ENCODE data around the gene BCL2L13. TPM values are rescaled to one million over a fixed set of nuclear protein-coding genes. Genes with fewer than 3 reads are reported as not detected.

BCL2L13 gene, protein sequence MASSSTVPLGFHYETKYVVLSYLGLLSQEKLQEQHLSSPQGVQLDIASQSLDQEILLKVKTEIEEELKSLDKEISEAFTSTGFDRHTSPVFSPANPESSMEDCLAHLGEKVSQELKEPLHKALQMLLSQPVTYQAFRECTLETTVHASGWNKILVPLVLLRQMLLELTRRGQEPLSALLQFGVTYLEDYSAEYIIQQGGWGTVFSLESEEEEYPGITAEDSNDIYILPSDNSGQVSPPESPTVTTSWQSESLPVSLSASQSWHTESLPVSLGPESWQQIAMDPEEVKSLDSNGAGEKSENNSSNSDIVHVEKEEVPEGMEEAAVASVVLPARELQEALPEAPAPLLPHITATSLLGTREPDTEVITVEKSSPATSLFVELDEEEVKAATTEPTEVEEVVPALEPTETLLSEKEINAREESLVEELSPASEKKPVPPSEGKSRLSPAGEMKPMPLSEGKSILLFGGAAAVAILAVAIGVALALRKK
- total RNA-seq: 34.0 and 39.6 TPM in 2 replicates

DNA sequence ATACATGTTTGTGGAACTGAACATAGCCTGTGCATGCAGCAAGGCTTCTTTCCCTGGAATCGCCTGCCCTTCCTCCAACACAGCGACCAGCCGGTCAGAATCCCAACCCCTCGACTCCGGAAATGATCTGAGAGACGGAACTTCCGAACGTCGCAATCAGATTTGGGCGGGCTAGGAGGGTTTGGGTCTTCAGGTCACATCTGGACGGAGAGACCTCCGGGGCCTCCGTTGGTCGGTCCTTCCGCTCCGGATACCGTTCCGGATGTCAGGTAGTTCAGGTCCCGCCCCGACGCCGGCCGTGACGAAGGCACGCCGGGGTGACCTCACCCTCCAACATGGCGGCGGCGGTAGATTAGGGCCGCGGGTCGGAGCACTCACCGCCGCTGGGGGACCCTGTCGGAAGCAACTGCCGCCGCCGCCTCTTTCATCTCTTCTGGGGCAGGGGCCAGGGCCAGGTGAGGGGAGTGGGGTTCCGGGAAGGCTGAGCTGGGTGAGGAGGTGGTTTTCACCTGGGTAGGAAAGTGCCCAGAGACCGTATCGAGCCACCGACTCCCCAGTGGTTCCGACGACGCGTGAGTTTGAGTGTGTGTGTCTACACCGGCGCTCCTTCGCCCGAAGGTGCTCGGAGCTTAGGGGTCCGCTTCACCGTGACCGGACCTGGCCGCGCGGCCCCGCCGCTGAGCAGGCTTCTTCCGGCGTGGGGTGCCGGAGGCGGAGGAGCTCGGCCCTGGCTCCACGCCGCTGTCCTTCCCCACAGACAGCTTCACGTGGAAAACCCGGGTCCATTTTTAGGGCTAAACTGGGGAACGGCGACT is at the start of gene BCL2L13:
BCL2L13 (plus strand) TSS at position 326 of the 815 bp plus-strand sequence. CDS start 16,955 bp downstream, outside the sequence.
- Mint-ChIP-seq H3K27ac (peak within 1 kb of the TSS; percentile 95), H3K36me3 (ENCODE audit: low read depth) (peaks cover 10% of the 10 kb centered on the region), H3K9me3 (no peaks in the 10 kb centered on the region), H3K4me1 (peaks cover 12% of the 10 kb centered on the region), H3K27me3 (no peaks in the 10 kb centered on the region), H3K4me3 (peak within 1 kb of the TSS; percentile 91)
- intact Hi-C loops (cut with micrococcal nuclease): loop anchor here (1.0 to 10.0 kb wide), 4 partner anchors 10 to 544 kb away; partner anchors contain the start of genes ATP6V1E1 and BID
- DNase-seq: peak; percentile 97

DNA sequence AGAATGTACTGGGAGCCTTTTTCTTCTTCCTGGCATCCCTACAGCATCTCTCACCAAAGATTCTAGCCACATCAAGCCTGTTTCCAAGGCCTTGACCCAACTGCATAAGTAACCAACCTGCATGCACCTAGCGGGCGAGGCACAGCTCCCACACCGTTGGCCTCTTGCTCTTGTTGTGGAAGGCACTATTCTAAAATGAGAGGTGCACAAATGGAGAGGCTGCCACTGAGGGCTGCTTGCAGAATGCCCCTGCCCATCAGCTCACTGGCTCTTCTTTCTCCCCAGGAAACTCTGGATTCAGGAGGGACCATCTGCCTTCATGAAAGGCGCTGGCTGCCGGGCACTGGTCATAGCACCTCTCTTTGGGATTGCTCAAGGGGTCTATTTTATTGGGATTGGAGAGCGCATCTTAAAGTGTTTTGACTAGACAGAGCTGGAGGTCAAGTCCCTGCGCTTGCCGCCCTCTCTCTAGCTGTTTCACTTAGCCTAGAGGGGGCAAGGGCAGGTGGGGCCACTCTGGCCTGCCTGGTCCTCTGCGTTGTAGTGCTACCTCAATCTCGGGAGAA is 48.7 kb upstream of the BCL2L13 start:
- Mint-ChIP-seq H3K4me1 (no peaks in the 10 kb centered on the region), H3K27ac (no peak overlapping the region), H3K27me3 (no peaks in the 10 kb centered on the region), H3K4me3 (no peak overlapping the region), H3K36me3 (ENCODE audit: low read depth) (peaks cover 35% of the 10 kb centered on the region), H3K9me3 (no peaks in the 10 kb centered on the region)
- DNase-seq: no peak
- intact Hi-C loops (cut with micrococcal nuclease): no loop called here

DNA sequence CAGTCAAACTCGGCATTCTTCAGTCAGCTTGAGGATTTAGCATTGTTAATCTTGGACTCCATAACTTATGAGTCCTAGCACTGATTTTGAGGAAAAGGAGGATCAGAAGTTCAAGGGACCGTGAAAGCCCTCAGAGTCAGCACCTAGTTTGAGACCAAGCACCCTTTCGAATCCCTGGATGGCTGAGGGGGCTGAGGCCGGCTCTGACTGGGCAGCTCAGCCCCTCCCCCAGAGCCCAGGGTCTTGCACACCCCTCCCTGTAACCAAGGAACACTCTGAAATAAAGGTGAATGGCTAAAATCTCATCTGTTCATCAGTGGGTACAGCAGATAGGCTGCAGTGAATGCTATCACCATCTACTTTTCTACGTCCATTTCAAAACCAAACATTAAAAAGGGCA is 48.0 kb upstream of the BCL2L13 start:
- Mint-ChIP-seq H3K36me3 (ENCODE audit: low read depth) (peaks cover 38% of the 10 kb centered on the region), H3K9me3 (no peaks in the 10 kb centered on the region), H3K27ac (no peak overlapping the region), H3K4me1 (no peaks in the 10 kb centered on the region), H3K4me3 (no peak overlapping the region), H3K27me3 (no peaks in the 10 kb centered on the region)
- intact Hi-C loops (cut with micrococcal nuclease): no loop called here
- no peak for DNase-seq

DNA sequence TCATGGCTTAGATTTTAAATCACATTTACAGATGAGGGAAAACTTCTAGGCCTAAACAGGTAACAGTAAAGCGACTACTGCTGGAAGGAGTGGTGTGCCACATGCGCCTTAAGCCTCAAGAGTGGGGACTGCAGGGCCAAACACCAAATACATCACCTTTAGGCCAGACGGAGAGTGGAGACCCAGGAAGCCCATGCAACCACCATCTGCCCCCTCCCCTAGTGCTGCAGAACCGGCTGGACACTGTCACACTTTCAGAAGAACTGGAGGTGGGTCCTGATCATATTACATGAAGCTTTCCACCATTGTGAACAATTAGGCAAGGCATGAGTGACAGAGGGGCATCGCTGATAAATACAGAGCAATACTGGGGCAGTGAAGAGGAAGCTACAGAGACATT is 46.4 kb upstream of the BCL2L13 start:
- Mint-ChIP-seq H3K4me1 (no peaks in the 10 kb centered on the region), H3K27ac (no peak overlapping the region), H3K4me3 (no peak overlapping the region), H3K27me3 (no peaks in the 10 kb centered on the region), H3K36me3 (ENCODE audit: low read depth) (peaks cover 51% of the 10 kb centered on the region), H3K9me3 (no peaks in the 10 kb centered on the region)
- intact Hi-C loops (cut with micrococcal nuclease): no loop called here
- DNase-seq: no peak

DNA sequence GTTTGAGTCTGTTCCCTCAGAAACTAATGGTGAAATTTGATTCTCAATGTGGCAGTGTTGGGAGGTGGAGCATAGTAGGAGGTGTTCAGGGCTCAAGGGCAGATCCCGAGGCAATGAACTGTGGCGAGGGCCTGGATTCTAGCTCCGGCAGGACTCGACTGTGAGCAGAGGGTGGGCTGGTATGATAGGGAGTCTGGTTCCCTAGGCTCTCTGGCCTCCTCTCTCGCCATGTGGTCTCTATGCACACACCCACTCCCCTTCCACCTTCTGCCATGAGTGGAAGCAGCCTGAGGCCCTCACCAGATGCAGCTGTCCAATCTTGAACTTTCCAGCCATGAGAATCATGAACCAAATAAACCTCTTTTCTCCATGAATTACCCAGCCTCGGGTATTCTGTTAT is 42.3 kb upstream of the BCL2L13 start:
- no peaks in the 10 kb centered on the region for H3K4me1 Mint-ChIP-seq
- no peak overlapping the region for H3K27ac Mint-ChIP-seq
- H3K36me3 Mint-ChIP-seq (ENCODE audit: low read depth): peaks cover 69% of the 10 kb centered on the region
- no peaks in the 10 kb centered on the region for H3K27me3 Mint-ChIP-seq
- no peak overlapping the region for H3K4me3 Mint-ChIP-seq
- intact Hi-C loops (cut with micrococcal nuclease): no loop called here
- no peaks in the 10 kb centered on the region for H3K9me3 Mint-ChIP-seq
- DNase-seq: no peak

DNA sequence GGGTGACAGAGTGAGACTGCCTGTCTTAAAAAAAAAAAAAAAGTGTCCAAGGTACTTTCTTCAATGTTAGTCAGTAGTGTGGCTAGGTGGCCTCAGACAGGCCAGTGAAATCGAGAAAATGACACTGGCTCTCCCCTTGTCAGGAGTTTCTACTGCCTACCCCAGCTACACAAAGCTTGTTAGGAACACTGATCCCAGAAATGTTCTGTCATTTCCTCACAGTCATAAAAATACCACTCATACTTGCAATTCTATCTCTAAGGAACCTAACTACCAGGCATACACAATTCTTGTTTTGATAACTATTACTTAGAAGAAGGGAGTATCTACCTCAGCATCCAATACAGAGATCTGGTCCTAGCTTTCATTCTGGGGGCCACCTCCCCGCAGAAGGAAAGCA is 41.3 kb upstream of the BCL2L13 start:
- Mint-ChIP-seq H3K27ac (no peak overlapping the region), H3K36me3 (ENCODE audit: low read depth) (peaks cover 63% of the 10 kb centered on the region)

DNA sequence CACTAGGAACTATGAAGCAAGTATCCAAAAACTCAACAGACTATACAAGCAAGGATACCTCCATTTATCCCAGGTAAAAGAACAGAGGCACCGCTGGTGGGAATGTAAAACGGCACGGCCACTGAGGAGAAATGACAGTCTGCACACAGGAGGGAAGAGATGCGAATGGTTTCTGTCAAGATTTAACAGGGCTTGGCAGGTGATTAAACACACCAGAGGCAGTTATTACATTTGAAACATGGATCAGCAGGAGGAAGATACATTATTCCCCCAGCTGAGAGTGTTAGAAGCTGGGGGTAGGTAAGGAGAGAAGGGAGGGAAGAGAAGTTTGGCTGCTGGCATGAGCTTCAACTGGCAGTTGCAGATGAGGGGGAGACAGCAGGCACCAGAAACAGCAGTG is 40.2 kb upstream of the BCL2L13 start:
- Mint-ChIP-seq H3K4me3 (no peak overlapping the region), H3K27ac (peak overlapping the region; percentile 12), H3K36me3 (ENCODE audit: low read depth) (peaks cover 55% of the 10 kb centered on the region), H3K9me3 (no peaks in the 10 kb centered on the region), H3K27me3 (no peaks in the 10 kb centered on the region), H3K4me1 (no peaks in the 10 kb centered on the region)
- no peak for DNase-seq
- intact Hi-C loops (cut with micrococcal nuclease): no loop called here

More for the DNA sequence above, 41.3 kb upstream of the BCL2L13 start:
- Mint-ChIP-seq H3K4me3 (no peak overlapping the region), H3K9me3 (no peaks in the 10 kb centered on the region), H3K4me1 (no peaks in the 10 kb centered on the region), H3K27me3 (no peaks in the 10 kb centered on the region)
- intact Hi-C loops (cut with micrococcal nuclease): no loop called here
- no peak for DNase-seq

DNA sequence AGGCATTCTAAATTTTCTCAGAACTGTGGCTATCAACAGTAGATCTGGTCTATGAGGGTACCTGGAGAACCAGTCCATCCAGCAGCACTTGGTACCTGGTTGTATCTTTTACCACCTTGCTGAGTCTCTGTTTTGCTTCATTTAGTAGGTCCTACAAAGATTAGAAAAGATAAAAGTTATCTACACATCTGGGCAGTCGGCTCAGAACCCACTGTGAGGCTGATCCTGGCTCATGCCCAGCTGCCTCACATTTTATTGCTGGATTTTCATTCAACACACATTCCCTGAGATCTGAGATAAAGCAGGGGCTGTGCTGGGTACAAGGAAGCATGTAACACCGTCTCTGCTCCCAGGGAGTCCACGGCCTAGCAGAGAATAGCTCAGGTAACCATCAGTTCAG is 37.5 kb upstream of the BCL2L13 start:
- Mint-ChIP-seq H3K9me3 (no peaks in the 10 kb centered on the region), H3K27me3 (no peaks in the 10 kb centered on the region), H3K4me1 (peaks cover 2% of the 10 kb centered on the region), H3K36me3 (ENCODE audit: low read depth) (peaks cover 45% of the 10 kb centered on the region), H3K4me3 (no peak overlapping the region), H3K27ac (no peak overlapping the region)
- no peak for DNase-seq
- intact Hi-C loops (cut with micrococcal nuclease): no loop called here

DNA sequence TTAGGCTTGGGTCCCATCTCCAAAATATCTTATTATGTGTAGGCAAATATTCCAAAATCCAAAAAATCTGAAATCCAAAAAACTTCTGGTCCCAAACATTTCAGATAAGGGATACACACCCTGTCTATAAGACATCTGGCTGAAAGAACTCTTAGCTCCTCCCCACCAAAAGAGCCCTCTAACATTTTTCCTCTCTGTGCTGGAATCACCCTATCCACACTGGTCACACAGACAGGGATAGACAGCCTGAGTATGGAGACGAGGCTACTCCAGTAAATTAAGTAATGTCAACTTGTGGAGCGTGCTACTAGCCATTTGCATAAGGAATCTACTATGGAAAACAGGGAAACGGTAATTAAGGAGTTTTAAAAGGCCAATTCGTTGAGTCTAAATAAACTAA is 34.9 kb upstream of the BCL2L13 start:
- no peaks in the 10 kb centered on the region for H3K27me3 Mint-ChIP-seq
- peaks cover 2% of the 10 kb centered on the region for H3K4me1 Mint-ChIP-seq
- no peak overlapping the region for H3K27ac Mint-ChIP-seq
- no peaks in the 10 kb centered on the region for H3K9me3 Mint-ChIP-seq
- peaks cover 25% of the 10 kb centered on the region for H3K36me3 Mint-ChIP-seq (ENCODE audit: low read depth)
- DNase-seq: no peak
- intact Hi-C loops (cut with micrococcal nuclease): no loop called here
- no peak overlapping the region for H3K4me3 Mint-ChIP-seq

DNA sequence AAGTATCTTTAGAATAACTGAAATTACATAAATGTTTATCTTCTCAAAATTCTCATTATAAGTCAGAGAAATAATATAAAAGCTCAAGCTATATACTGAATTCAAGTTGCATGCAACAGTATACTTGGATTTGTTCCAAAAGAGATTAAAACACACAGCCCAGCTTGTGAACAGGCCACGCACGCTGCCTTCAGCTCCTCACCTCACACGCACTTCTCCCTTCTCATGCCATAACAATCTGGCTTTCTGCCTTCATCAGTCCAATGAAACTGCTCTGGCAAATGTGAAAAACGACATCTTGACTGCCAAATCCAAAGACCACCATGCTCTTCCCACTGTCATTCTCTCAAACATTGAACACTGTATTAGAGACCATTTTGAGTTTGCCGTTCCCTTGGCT is 32.1 kb upstream of the BCL2L13 start:
- Mint-ChIP-seq H3K9me3 (no peaks in the 10 kb centered on the region), H3K4me3 (no peak overlapping the region), H3K36me3 (ENCODE audit: low read depth) (peaks cover 18% of the 10 kb centered on the region), H3K4me1 (peaks cover 2% of the 10 kb centered on the region), H3K27ac (no peak overlapping the region), H3K27me3 (no peaks in the 10 kb centered on the region)
- intact Hi-C loops (cut with micrococcal nuclease): no loop called here
- DNase-seq: no peak

DNA sequence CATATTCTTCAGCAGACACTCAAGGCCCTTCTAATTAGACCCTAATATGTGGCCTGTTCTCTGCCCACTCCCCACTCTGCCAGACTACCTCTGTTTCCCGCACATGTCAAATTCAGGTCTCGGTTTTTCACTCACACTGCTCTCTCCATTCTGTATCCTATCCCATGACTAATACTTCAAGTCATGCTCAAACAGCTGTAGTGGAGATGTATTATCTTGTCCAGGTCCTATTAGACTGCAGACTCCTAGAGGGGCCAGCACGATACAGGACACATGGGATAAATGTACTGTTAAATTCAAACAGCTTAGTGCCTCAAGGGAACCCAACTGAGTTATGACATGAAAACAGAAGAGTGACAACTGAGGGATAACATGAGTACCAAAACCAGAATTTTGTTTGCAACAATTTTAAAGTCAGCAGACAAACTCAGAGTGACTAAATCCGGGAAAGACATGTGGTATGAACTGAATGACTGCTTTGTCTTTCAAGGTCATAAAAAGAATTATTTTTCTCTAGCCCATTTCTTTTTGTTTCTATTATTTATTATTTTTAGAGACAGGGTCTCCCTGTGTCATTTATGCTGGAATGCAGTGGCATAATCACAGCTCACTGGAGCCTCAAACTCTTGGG is 30.6 kb upstream of the BCL2L13 start:
- no peak for DNase-seq
- no peak overlapping the region for H3K4me3 Mint-ChIP-seq
- H3K9me3 Mint-ChIP-seq: no peaks in the 10 kb centered on the region
- peaks cover 2% of the 10 kb centered on the region for H3K4me1 Mint-ChIP-seq
- H3K27me3 Mint-ChIP-seq: no peaks in the 10 kb centered on the region
- intact Hi-C loops (cut with micrococcal nuclease): no loop called here
- peaks cover 28% of the 10 kb centered on the region for H3K36me3 Mint-ChIP-seq (ENCODE audit: low read depth)
- H3K27ac Mint-ChIP-seq: no peak overlapping the region

DNA sequence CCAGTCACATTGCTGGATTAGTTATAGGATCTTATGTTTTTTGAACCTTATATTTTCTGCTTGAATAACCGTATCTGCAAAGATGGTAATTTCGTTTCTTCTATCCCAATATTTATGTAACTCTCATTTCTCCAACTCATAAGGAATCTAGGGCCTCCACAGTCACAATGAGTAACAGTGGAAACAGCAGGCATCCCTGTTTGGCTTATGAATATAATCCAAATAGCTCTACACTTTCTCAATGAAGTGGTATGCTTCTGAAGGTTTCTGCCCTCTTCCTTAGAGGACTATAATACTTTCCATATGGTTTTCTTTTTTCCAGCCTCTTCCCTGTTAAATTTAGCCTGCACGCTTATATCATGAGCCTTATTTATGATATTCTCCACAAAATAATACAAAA is 26.5 kb upstream of the BCL2L13 start:
- H3K27ac Mint-ChIP-seq: no peak overlapping the region
- H3K27me3 Mint-ChIP-seq: no peaks in the 10 kb centered on the region
- no peak overlapping the region for H3K4me3 Mint-ChIP-seq
- DNase-seq: no peak
- no peaks in the 10 kb centered on the region for H3K4me1 Mint-ChIP-seq
- intact Hi-C loops (cut with micrococcal nuclease): no loop called here
- H3K9me3 Mint-ChIP-seq: no peaks in the 10 kb centered on the region
- H3K36me3 Mint-ChIP-seq (ENCODE audit: low read depth): peaks cover 27% of the 10 kb centered on the region

DNA sequence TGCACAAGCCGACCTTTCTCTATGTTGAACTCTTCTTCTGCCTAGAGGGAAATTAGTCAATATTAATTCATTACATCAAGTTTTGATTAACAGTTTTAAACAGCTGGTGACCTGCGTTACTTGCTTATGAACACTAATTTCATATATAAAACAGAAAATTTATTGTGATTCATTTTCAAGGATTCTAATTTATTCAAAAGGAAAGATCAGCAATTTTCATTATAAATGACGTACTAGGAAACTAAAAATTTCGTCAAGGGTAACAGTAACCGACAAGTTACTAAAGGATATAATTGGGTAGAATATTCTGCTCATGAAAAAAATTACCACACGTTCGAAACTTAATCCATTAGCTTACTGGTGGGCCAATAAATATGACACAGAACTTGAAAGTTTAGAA is 25.3 kb upstream of the BCL2L13 start:
- no peak for DNase-seq
- Mint-ChIP-seq H3K27me3 (no peaks in the 10 kb centered on the region), H3K9me3 (no peaks in the 10 kb centered on the region), H3K4me1 (no peaks in the 10 kb centered on the region), H3K36me3 (ENCODE audit: low read depth) (peaks cover 31% of the 10 kb centered on the region), H3K27ac (no peak overlapping the region), H3K4me3 (no peak overlapping the region)
- intact Hi-C loops (cut with micrococcal nuclease): no loop called here

Measured in activated CD4-positive, alpha-beta T cell treated with anti-CD3 and anti-CD28 coated beads, Interleukin-2, amount 10 ng/mL, durations not matched to agents 24 days and 14 days (primary cell).